Gastrocnemius medialis (tissue), 4 donors: Measurements from ENCODE around the gene MAP3K15.

Source experiments
- POLR2A ChIP-seq, 2 donors: fragments of 450-650 bp; IDR thresholded peaks; one replicate each; pipeline ENCODE4 v1.6.1; 2017; ENCODE audit warnings: antibody characterized with exemption in 2 of 2, mild to moderate bottlenecking in 2 of 2, moderate library complexity in 2 of 2
- TF ChIP-seq, protein P1 (sequence below), 5 experiments: fragments of 450-650 bp in 3 of 5; fragments of 200-600 bp in 2 of 5; sonication (generic) in 2 of 5; IDR thresholded peaks in 4 of 5; conservative IDR thresholded peaks in 1 of 5; 1 replicate in 4 of 5; 2 replicates in 1 of 5; pipeline ENCODE4 v1.5.1; 2016 to 2019; ENCODE audit warnings: antibody characterized with exemption in 5 of 5, mild to moderate bottlenecking in 3 of 5, moderate library complexity in 3 of 5

DNA sequence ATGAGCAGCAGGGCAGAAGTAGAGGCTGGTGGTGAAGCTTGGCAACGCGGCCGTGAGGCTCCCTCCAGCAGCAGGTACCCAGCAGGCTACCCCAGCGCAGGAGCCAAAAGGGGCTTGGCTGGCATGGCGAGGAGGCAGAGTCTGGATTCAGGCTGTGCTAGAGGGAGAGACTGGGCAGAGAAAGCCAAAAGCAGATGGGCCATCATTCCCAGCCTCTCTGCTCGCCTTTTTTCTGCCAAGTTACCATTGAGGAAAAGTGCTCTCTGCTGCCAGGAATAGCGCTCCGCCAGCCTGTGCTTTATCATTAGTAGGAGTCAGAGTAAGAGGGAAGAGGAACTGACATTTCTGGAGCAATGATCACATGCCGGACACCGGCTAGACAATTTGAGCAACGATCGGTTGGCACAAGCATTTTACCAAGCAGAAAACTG, 28.7 kb upstream of the MAP3K15 start:
- TF ChIP-seq, protein P1, sequence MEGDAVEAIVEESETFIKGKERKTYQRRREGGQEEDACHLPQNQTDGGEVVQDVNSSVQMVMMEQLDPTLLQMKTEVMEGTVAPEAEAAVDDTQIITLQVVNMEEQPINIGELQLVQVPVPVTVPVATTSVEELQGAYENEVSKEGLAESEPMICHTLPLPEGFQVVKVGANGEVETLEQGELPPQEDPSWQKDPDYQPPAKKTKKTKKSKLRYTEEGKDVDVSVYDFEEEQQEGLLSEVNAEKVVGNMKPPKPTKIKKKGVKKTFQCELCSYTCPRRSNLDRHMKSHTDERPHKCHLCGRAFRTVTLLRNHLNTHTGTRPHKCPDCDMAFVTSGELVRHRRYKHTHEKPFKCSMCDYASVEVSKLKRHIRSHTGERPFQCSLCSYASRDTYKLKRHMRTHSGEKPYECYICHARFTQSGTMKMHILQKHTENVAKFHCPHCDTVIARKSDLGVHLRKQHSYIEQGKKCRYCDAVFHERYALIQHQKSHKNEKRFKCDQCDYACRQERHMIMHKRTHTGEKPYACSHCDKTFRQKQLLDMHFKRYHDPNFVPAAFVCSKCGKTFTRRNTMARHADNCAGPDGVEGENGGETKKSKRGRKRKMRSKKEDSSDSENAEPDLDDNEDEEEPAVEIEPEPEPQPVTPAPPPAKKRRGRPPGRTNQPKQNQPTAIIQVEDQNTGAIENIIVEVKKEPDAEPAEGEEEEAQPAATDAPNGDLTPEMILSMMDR (IDR thresholded peaks at IDR 0.05 in 4 of 5, conservative IDR thresholded peaks at IDR 0.05 in 1 of 5), result no peak
- no peak for TF ChIP-seq POLR2A (IDR thresholded peaks at IDR 0.05)
